HG03558 (cell line): ENCODE results near the gene ARHGEF5.

Source experiments
- ATAC-seq: cut with Tn5 transposase; IDR thresholded peaks from one replicate; pipeline ENCODE4 v1.9.1; 2021; ENCODE audit warnings: moderate number of reproducible peaks; ENCODE audit not compliant: unreplicated experiment; ENCODE audit errors: extremely low read depth

ARHGEF5 gene

DNA sequence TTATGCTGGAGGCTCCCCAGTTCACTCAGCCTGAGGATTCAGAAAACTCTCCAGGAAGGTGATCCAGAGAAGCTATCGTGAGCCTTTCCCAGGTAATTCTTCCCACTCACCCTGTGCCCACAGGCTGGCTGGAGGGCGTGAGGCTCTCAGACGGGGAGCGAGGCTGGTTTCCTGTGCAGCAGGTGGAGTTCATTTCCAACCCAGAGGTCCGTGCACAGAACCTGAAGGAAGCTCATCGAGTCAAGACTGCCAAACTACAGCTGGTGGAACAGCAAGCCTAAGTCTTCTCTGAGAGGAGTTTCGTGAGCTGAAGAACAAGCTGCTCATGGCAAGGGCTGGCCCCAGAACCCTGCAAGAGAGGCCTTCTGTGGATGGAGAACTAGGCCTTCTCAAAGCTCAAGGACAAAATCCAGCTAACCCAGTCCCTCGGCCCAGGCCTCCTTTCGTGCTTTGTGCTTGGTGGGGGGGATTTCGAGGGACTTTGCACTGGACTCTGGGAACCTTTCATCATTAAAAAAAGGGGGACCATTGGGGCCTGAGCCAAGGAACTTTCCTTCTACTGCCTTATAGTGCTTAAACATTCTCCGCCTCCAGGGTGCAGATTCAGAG, 24.7 kb downstream of the ARHGEF5 start:
- ATAC-seq = no peak

DNA sequence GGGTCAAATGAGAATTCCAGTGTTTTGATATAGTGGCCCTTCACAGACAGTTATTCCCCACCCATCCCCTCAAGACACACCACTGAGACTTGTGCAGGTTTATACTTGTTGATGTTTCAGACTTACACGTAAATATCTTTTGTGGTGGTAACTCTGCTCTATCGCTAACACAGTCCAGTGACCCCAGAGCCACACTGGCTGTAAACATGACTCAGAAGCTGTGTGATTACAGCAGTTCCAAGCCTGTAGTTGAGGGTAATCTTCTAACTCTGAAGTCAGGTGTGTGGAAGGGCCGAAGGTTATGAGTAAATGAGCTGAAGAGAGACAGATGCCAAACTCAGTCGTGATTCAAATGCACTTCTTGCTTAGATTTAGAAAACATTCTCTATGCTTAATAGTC, 28.9 kb downstream of the ARHGEF5 start:
- peak; percentile 58 for ATAC-seq

DNA sequence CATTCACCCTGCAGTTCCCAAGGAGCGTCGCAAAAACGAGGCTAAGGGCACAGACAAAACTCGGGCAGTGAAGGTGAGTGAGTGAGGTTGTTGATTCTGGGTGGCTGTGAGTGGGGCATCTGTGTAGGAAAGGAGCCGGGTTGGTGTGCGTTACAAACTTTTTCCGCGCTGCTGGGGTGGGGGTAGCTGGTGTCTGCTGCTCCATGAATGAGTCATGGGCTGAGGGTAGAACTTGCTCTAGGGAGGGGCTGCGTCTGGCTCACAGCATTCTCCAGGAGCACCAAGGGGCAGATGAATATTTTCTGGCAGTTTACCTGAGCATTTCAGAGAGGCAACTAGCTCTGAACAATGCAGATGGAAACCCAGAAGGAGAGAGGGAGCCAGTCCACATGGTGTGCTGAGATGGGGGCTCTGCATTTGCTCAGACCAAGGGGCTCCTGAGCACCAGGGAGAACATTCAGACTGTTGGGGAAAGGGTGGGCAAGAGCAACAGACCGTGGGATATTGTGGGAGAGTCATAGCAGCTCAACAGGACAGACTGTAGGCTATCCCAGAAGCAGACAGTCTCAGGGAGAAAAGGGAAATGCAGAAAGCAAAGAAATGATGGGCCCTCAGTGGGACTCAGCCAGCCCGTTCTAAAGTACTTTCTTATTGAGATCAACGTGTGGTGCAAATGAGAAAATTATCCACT, 29.5 kb downstream of the ARHGEF5 start:
- ATAC-seq = no peak

DNA sequence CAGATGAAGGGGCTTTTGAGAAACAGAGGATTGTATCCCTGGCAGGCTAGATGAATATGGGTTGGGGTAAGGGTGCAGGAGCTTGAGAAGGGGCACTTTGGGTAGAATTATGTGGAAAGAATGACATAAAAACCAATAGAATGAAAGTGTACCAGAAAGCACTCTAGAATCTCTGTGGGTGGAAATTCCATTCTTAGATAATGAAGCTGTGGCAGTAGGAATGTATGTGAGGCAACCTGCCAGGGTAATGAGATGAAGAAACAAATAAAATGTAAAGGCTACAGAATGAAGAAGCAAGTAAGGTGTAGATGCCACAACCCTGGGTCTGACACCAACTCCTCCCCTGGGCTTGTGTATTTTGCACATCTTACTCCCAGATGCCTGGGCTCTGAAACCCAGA, 31.5 kb downstream of the ARHGEF5 start:
- no peak for ATAC-seq

DNA sequence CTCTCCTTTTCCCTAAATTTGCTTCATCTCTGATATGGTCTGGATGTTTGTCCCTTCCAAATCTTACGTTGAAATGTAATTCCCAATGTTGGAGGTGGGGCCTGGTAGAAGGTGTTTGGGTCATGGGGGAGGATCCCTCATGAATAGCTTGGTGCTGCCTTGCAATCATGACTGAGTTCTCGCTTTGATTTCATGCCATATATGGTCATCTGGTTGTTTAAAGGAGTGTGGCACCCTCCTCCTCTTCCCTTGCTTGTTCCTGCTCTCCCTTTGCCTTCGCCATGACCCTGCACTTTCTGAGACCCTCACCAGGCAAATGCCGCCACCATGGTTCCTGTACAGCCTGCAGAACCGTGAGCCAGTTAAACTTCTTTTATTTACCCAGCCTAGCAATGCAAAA, 33.7 kb downstream of the ARHGEF5 start:
- ATAC-seq = no peak

DNA sequence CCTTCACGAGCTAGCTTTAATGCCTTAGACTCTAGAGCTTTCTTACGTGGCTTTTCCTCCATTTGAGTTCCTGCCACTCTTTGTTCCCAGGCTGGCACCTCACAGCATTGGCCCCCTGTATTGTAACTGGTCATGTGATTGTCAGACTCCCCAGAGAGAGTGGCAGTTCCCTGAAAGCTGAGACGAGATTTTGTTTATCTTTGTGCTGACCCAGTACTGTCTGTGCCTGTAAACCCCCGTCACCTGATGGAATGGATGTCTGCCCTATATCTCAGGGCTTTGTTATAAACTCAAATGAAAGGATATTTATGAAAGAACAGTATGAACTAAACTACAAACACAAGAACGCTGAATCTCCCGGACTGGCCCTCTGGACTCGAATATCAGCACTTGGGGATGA, 35.3 kb downstream of the ARHGEF5 start:
- ATAC-seq = no peak

- no peak for ATAC-seq
These were observed 35.8 kb downstream of the ARHGEF5 start for GRCh38 chr7:144391014-144391413.

DNA sequence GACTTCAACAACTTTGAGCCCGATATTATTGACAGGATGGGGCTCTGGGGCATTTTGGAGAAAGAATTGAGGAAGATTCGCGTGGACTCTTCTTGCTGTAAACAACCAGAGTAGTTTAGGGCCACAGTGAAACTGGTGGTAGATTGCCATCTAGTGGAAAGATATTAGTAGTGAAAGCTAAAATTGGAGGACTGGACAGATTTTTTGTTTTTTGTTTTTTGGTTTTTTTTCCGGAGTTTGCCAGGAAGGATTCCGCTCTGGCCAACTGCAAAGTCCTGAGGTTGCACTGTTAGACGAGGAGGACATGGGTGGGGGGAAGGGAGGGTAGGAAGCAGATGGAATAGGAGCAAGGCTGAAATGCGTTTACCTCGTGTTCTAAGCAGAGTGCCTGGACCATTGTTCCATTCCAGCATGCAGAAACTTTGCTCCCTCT, 36.6 kb downstream of the ARHGEF5 start:
- peak; percentile 70 for ATAC-seq

- ATAC-seq = no peak
These were observed 41.9 kb downstream of the ARHGEF5 start for GRCh38 chr7:144397086-144397485.

DNA sequence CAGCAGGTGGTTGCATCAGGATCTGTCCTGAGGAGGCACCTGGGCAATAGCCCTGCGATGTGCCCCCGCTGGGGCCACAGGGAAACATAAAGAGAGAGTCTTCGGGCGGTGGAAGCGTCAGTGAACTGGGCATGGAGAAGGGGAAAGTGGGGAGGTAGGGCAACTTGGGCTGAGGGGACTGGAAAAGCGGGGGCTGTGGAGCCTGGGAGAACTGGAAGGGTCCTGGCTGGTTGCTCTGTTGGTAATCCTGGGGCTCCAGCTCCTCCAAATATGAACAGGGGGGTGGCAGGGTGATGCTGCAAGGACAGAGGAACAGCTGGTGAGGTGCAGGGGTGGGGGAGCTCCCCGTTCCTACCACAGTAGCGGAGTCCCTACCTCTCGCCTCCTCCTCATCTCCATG, 43.1 kb downstream of the ARHGEF5 start:
- ATAC-seq = no peak

DNA sequence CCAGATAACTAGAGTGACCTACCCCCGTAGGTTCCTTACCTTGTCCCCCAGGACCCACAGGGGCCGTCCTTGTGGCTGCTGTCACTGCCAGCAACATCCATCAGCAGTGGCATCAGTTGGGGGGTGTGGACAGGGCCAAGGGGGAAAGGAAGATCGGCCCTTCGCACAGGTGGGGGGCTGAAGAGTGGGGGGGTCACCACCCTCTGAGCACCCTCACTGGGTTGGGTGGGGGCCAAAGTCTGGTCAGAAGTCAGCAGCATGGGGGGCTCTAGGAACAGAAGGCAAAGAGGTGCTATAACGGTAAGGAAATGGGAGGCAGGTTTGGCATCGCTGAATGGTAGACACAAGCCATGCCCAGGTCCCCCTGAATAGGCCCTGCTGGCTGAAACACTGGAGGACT, 43.7 kb downstream of the ARHGEF5 start:
- ATAC-seq = no peak

- ATAC-seq = no peak
These were observed 44.7 kb downstream of the ARHGEF5 start for GRCh38 chr7:144399946-144400345.

GRCh38 chr7:144401490-144401889, 46.3 kb downstream of the ARHGEF5 start:
- no peak for ATAC-seq

DNA sequence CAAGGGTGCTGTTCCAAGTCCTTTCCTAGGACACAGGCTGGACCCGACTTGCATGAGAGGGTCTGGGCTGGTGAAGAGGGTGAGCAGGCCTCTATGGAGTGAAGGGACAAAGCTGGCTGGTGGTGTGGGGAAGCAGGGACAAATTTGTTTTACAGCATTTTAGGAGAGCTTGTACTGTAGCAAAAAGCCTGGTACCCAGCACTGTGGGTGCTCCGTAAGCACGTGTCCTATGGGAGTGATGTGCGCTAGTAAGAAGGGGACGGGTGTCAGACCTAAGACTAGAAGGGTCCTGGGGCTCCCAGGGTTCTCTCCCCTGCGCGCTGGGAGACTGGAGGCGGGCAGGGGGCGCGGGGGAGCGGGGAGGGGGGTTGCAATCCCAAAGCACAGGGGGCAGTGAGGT, 47.9 kb downstream of the ARHGEF5 start:
- no peak for ATAC-seq

DNA sequence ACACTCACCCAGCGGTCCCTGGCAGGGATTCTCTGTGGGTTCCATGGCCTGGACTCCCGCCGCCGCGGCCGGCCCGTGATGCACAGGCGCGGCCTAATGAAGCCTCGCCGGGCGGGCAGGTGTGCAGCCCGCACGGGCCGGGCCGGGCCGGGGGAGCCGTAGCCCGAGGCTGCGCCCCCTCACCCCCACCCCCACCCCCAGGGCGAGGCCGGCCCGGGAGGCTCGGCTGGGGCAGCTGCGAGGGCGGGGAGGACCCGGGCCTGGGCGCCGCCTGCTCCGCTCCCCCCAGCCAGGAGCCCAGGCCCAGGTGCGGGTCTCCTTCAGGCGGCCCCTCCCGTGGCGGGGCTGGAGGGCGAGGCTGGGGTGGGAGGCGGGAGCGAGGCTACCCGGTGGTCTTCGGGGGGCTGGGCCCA, 48.5 kb downstream of the ARHGEF5 start, which contains the start of gene NOBOX:
Gene NOBOX, minus strand, starts transcription at position 45 of the 413 bp plus-strand sequence.
- ATAC-seq = no peak

- ATAC-seq = no peak
These were observed 49.7 kb downstream of the ARHGEF5 start for GRCh38 chr7:144404946-144405345.

GRCh38 chr7:144407266-144407931, 52.2 kb downstream of the ARHGEF5 start:
- no peak for ATAC-seq

DNA sequence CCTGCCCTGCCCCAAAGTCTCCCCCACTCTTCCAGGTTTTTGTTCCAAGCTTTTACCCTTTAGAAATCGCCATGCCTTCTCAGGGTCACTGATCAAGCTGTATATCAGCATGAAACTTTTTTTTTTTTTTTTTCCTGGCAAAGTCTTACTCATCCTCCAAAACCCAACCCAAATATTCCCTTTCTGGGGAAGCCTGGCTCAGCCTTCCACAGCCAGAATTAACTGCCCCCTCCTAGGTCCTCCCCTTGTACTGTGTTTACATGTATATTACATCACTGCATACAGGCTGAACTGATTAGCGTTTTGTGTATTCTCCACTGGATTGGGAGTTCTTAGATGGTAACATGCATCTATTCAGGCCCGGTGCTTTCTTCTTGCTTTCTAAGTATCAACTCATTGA, 52.9 kb downstream of the ARHGEF5 start:
- no peak for ATAC-seq

DNA sequence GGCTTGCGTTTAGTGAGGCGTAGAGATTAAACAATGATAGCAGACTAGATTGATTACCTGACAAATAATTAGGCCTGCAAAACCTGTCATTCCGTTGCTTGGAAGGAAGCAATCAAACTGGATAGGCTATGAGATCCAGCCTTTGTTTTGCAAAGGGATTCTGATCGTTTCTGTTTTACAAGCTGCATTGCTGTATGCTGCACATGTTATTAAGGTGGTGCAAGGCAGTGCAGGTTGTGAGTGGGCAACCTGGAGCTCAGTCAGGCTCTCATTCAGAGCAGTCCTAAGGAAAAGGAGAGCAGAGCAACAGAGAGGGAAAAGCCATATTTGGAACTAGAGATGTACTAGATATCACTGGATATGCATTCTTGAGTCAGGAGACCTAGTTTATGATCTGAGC, 55.2 kb downstream of the ARHGEF5 start:
- ATAC-seq = no peak

DNA sequence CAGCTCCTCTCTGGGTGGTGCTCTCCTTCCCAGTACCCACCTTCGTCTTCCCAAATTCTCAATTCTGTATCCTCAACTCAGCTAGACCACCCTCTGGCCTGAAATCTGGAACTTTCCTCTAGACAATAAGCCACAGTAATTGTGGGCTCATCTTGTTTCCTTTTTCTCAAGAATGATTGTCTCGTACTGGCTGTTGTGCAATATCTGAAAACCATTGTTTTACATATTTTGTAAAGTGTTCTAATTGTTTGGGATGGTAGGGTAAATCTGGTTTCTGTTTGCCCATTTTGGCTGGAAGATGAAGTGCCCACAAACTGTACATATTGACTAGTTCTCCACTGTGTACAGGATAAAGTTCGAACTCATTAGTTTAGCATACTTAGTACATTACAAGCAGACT, 59.6 kb downstream of the ARHGEF5 start:
- ATAC-seq = no peak

DNA sequence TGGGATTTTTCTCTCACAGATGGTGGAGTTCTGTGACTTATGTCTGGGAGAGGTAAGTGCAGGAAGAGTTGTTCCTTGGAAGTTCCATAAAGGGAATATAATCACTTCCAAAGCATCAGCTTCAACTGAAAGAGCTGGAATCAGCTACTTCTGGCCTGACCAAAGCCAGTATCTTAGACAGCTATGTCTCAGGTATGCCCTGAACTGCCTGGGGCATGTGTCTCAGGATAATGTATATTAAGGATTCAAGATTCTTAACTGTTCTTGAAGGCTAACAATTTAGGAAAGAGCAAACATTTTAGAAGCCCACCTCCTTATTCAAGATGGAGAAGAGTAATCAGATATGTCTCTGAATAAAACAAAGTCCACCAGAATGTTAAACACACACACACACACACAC, 60.7 kb downstream of the ARHGEF5 start:
- no peak for ATAC-seq

GRCh38 chr7:144416341-144416740, 61.1 kb downstream of the ARHGEF5 start:
- ATAC-seq = no peak
